GM12878 (cell line): ENCODE measurements around the gene PRKRA. TPM values are rescaled to one million over a fixed set of nuclear protein-coding genes. Genes with fewer than 3 reads are reported as not detected.

Experiments used
- ATF2 ChIP-seq: IDR thresholded peaks from 2 replicates; pipeline ENCODE4 v1.6.1; 2012; ENCODE audit warnings: low read length, inconsistent platforms
- ATF7 ChIP-seq: fragments of 450-650 bp; IDR thresholded peaks from 2 replicates; pipeline ENCODE4 v1.6.1; 2016; ENCODE audit warnings: low read depth, mild to moderate bottlenecking
- CHD2 ChIP-seq: IDR thresholded peaks from 2 replicates; pipeline ENCODE4 v1.6.1; 2011; ENCODE audit warnings: low read depth, low read length, improper control_type of control experiment, borderline replicate concordance
- DPF2 ChIP-seq: fragments of 450-650 bp; IDR thresholded peaks from 2 replicates; pipeline ENCODE4 v1.6.1; 2017; ENCODE audit warnings: mild to moderate bottlenecking
- EED ChIP-seq: sonication (generic); IDR thresholded peaks from 2 replicates; pipeline ENCODE4 v1.6.1; 2016; ENCODE audit warnings: antibody characterized with exemption, low read depth
- HDAC6 ChIP-seq: fragments of 200-600 bp; sonication (generic); IDR thresholded peaks from one replicate; pipeline ENCODE4 v1.8.0; 2017; ENCODE audit warnings: antibody characterized with exemption; ENCODE audit not compliant: unreplicated experiment
- KAT2A ChIP-seq: conservative IDR thresholded peaks from 2 replicates; pipeline ENCODE4 v1.6.1; 2011; ENCODE audit warnings: low read depth, low read length; ENCODE audit not compliant: control insufficient read depth
- MTA2 ChIP-seq: fragments of 450-650 bp; IDR thresholded peaks from 2 replicates; pipeline ENCODE4 v1.6.1; 2016; ENCODE audit warnings: low read depth, mild to moderate bottlenecking, moderate library complexity
- PAX5 ChIP-seq: IDR thresholded peaks from 2 replicates; pipeline ENCODE4 v1.6.1; 2011; ENCODE audit warnings: low read depth, low read length, borderline replicate concordance
- PKNOX1 ChIP-seq: fragments of 450-650 bp; IDR thresholded peaks from 2 replicates; pipeline ENCODE4 v1.6.1; 2016; ENCODE audit warnings: mild to moderate bottlenecking
- PML ChIP-seq: IDR thresholded peaks from 2 replicates; pipeline ENCODE4 v1.6.1; 2012; ENCODE audit warnings: low read length, inconsistent platforms
- SPI1 ChIP-seq: IDR thresholded peaks from 2 replicates; pipeline ENCODE4 v1.6.1; 2011; ENCODE audit warnings: low read depth, mild to moderate bottlenecking, low read length, moderate library complexity, borderline replicate concordance; ENCODE audit not compliant: insufficient read depth
- SREBF1 ChIP-seq: IDR thresholded peaks from 2 replicates; pipeline ENCODE4 v1.6.1; 2012; ENCODE audit warnings: mild to moderate bottlenecking, low read length
- TARDBP ChIP-seq: IDR thresholded peaks from 2 replicates; pipeline ENCODE4 v1.6.1; 2016; ENCODE audit warnings: borderline replicate concordance
- TBL1XR1 ChIP-seq: IDR thresholded peaks from 2 replicates; pipeline ENCODE4 v1.6.1; 2012; ENCODE audit warnings: low read depth, low read length, improper control_type of control experiment
- ZNF592 ChIP-seq: fragments of 450-650 bp; IDR thresholded peaks from 2 replicates; pipeline ENCODE4 v1.6.1; 2017; ENCODE audit warnings: mild to moderate bottlenecking, moderate library complexity
- ZNF687 ChIP-seq: fragments of 450-650 bp; IDR thresholded peaks from 2 replicates; pipeline ENCODE4 v1.6.1; 2017; ENCODE audit warnings: mild to moderate bottlenecking, moderate library complexity
- polyA plus RNA-seq, 11 experiments: library from polyadenylated mRNA; depleted of rRNA in 4 of 11; unstranded in 6 of 11; stranded (reverse) in 5 of 11; fragments of >200 nt; fragmentation: Nextera tagmentation in 4 of 11; fragmentation: Illumina TruSeq in 1 of 11; extraction: Ambion mirVana in 4 of 11; extraction: Trizol in 1 of 11; gene quantifications; 1 replicate in 1 of 11; 2 replicates in 10 of 11; pipeline versions ENCODE4 v1.2.1 to v1.2.3, GENCODE V29; 2011 to 2016; ENCODE audit warnings: inconsistent platforms in 2 of 11, missing spikeins in 2 of 11, low read depth in 1 of 11
- total RNA-seq, 4 experiments: library from RNA; depleted of rRNA in 3 of 4; stranded (reverse); fragments of >200 nt in 3 of 4; fragmentation: Illumina TruSeq in 1 of 4; extraction: Trizol in 1 of 4; gene quantifications; 2 replicates each; pipeline versions ENCODE4 v1.2.1 to v1.2.3, GENCODE V29; 2013 to 2021

Gene PRKRA
- total and polyA plus RNA-seq, 10 of the 15 experiments (the other 5 are each of a cell fraction or from before 2014, with no cell fraction given), result 19.1 to 75.6 (median 51.7) TPM

- TF ChIP-seq DPF2 (peak; percentile 56; the same call in 1 of the 2 replicates), ZNF592 (no peak), TARDBP (no peak), PAX5 (no peak), PKNOX1 (no peak; the same call in 1 of the 2 replicates), CHD2 (no peak), EED (peak; percentile 70), MTA2 (no peak; the same call in 1 of the 2 replicates), KAT2A (no peak), HDAC6 (no peak), ZNF687 (peak; percentile 80; the same call in 1 of the 2 replicates), ATF7 (no peak), SPI1 (no peak), TBL1XR1 (0 out of 2 replicates have a peak, but pooled peaks have one; percentile 29), SREBF1 (no peak), ATF2 (no peak), PML (peak; percentile 81; the same call in 1 of the 2 replicates)
Observed at GRCh38 chr2:178478439-178479274, 27.7 kb upstream of the PRKRA start, which contains the start of gene FKBP7 (continued).
